Neural progenitor cell (in vitro differentiated cells): Measurements from ENCODE around the gene OCIAD2.

Source experiments
- CTCF ChIP-seq: fragments of 200-600 bp; sonication (generic); IDR thresholded peaks from 2 replicates; pipeline ENCODE4 v1.5.1; 2017; ENCODE audit warnings: antibody characterized with exemption, mild to moderate bottlenecking
- EZH2 ChIP-seq: fragments of 200-600 bp; sonication (generic); IDR thresholded peaks from 2 replicates; pipeline ENCODE4 v1.6.1; 2017; ENCODE audit warnings: antibody characterized with exemption, mild to moderate bottlenecking, moderate library complexity
- EZH2phosphoT487 ChIP-seq: fragments of 200-600 bp; sonication (generic); IDR thresholded peaks from 2 replicates; pipeline ENCODE4 v1.6.1; 2017; ENCODE audit warnings: antibody characterized with exemption

- no peak for TF ChIP-seq CTCF
- no peak for TF ChIP-seq EZH2
- TF ChIP-seq EZH2phosphoT487: no peak
These were observed 51.6 kb downstream of the OCIAD2 start for GRCh38 chr4:48854982-48855381.
